ENCODE results near the gene TBC1D22A.

TBC1D22A gene

DNA sequence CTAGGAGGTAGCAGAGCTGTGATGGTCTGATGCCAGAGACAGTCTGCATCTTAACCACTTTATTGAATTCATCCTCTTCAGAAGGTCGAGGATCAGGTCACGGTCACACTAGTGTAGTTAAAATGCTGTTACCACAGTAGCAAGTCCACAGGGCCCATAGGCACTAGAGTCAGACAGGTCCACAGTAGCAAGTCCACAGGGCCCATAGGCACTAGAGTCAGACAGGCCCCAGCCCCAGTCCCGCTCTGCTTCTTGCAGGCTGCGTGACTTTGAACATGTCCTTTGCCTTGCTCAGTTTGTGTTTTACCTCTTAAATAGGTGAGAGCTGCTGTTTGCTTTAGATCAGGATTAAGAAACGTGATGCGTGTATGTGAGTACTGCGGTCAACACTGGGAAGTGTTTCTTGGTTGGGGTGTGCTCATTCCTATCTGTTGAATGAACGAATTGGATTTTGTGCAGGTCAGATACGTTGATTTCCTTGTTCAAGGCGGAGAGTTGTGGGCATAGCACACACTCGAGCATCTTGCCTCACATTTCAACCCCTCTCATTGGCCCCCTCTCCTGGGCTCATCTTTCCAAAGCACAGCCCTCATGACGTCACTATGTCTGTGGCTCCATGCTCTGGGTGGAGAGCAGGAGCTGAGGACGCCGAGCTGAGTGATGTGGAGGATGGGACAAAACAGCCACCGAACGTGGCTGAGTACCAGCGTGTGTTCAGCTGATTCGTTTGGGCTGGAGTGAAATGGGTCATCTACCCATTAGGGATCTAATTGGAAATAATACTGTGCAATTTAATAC, 191.7 kb downstream of the TBC1D22A start:
- DNase-seq (ENCODE audit: low read depth, low spot score), result no peak

DNA sequence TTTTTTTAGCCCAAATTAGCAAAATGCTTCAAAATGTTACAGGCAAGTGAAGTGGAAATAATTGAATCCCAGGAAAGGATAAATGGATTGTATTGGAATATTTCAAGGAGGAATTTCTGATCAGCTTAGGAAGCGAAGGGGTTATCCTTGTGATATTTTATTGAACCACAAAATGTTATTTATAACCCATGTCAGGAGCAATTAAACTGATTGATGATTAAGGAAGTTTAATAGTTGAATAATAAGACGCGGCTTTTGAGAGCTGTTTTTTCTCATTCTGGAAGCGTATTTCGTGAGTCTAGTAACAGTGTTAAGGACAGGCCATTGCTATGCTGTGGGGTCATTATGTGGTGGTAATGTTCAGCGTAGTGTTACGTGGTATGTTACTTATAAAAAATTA, 192.3 kb downstream of the TBC1D22A start:
- no peak for DNase-seq (ENCODE audit: low read depth, low spot score)

DNA sequence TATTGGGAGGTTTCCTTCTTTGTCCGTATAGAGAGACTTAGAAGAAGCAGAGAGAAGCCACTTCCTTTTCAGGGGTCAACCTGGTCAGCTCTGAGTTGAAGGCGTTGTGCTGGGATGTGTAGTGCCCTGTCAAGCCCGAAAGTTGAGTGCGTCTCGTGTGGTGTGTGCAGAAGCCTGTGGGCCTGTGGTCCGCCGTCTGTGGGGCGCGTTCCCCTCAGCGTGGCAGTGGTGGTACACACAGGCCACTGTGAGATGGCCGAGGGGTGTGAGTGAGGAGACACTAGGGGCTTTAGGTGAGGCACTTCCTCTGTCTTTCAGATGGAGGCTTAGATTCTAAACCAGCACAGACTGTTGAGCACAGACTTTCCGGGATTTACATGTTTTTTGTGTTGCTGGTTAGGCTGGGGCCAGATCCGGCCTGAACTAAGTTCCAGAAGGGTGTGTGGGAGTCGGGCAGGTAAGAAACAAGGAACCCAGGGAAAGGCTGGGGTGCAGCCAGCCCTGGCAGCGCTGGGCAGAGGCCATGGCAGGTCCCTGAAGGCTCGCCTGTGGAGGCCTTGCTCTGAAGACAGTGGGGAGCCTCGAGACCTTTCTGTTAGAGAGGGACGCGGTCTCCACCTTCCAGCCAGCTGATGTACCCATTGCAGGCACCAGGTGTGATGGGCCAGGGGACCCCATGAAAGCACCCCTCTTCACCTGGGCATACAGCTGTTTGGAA, 194.2 kb downstream of the TBC1D22A start:
- no peak for DNase-seq (ENCODE audit: low read depth, low spot score)

DNA sequence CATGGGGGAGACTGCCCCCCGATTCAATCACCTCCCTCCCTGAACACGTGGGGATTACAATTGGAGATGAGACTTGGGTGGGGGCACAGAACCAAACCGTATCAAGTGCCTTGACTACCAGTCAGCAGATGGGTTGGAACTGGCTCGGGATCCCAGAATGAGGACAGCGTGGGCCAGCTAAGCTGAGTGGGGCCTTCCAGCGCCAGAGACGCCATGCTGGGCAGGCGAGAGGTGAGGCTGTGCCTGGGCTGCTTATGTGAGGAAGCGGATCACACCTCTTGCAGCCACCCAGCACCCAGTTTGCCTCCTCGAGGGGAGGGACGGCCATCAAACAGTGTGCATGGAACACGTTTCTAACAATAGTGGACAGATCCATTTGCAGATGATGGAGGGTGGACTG, 195.1 kb downstream of the TBC1D22A start:
- no peak for DNase-seq (ENCODE audit: low read depth, low spot score)

DNA sequence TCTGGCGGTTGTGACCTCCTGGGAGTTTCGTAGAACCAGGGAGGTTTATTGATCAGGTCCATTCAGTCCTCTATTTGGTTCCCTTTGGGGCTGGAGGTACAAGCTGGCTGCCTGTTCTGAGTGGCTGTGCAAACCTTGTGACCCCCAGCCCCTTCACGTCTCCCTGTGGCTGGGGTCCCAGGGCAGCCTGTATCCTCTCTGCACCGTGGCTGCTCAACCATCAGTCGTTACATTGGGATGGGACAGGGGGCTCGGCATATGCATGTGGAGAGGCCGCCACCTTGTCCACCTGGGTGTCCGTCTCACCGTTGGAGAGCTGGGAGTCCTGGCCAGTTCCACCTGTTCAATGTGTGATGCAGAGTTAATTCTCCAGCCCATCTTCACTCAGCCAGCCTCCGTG, 195.7 kb downstream of the TBC1D22A start:
- no peak for DNase-seq (ENCODE audit: low read depth, low spot score)

DNA sequence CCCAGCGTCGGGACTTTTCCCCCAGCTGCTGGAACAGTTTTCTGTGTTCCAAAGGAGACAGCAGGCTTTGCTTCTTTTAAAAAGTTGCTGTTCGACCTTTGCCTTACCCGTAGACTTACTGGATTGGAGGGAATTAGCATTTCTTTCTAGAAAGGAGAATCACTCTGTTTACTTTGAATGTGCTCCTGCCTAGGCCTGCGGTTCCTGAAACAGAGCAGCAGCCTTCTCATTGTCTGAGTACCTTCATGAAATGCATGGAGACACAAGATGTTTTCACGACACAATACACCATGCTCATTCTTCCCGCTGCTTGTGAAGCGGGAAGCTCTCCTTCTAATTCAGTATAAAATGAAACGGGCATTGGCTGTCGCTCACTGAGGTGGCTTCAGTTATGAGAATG, 196.2 kb downstream of the TBC1D22A start:
- DNase-seq (ENCODE audit: low read depth, low spot score), result no peak

DNA sequence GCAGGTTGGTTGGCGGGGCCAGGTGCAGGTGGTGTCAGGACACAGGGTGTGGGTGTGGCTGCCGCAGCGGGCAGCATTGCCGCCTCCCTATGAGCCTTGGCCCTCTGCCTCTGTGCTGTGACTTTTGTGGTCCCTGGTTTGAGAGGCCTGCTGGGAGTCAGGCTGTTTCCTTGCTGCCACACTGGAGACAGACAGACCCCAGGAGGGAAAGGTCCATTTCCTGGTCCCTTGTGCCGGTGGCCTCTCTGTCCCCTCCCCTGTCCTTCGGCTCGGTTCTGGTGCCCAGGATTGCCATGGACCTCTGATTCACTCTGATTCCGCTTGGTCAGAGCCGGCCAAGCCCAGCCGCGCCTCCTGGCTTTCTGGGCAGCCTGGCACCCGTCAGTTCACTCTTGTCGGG, 196.9 kb downstream of the TBC1D22A start:
- DNase-seq (ENCODE audit: low read depth, low spot score), result no peak

DNA sequence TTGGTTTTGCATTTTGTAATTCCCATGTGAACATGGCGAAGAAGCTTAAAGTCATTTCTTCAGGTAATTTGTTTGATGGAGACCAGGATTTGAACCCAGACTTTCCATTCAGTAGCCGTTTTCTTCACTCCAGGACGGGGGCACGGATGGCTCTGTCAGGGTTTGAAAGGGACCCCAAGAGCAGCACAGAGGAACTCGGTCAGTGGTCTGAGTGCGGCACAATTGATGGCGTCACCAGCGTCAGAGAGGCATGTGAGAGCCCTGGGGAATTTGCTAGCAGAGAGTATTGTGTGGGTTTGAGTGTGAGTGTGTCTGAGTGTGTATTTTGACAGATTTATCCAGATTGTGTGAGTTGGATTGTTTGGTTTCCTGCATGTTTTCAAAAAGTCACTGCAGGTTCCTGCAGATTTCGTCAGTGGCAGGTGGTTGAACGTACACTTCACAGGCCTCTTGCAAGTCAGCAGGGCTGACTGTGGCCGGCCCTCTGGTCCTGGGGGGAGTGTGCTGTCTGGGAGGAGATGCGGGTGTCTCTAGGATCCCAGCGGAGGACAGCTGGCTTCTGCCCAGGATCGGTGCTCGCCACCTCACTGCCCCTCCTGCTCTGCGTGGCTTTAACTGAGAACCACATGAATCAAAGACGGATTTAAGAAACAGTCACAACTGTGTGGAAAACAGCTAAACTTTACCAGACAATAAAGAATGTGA, 199.3 kb downstream of the TBC1D22A start:
- DNase-seq (ENCODE audit: low read depth, low spot score), result no peak

DNA sequence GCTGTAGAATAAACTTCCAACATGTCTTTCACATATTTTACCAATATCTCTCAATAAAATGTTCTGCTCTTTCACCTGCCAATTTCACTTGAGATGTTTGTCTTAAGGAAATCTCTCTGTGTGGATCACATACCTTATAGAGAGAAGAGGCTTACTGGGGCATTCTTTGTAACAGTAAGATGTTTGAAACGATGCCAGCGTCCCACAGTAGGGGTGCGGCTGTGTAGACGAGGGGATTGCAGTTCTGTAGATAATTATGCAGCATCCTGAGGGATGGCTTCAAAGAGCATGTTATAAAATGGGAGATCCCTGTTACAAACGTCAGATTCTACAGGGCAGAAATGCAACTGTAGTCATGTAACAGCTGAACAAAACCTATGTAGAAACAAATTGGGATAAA, 200.0 kb downstream of the TBC1D22A start:
- DNase-seq (ENCODE audit: low read depth, low spot score), result no peak

DNA sequence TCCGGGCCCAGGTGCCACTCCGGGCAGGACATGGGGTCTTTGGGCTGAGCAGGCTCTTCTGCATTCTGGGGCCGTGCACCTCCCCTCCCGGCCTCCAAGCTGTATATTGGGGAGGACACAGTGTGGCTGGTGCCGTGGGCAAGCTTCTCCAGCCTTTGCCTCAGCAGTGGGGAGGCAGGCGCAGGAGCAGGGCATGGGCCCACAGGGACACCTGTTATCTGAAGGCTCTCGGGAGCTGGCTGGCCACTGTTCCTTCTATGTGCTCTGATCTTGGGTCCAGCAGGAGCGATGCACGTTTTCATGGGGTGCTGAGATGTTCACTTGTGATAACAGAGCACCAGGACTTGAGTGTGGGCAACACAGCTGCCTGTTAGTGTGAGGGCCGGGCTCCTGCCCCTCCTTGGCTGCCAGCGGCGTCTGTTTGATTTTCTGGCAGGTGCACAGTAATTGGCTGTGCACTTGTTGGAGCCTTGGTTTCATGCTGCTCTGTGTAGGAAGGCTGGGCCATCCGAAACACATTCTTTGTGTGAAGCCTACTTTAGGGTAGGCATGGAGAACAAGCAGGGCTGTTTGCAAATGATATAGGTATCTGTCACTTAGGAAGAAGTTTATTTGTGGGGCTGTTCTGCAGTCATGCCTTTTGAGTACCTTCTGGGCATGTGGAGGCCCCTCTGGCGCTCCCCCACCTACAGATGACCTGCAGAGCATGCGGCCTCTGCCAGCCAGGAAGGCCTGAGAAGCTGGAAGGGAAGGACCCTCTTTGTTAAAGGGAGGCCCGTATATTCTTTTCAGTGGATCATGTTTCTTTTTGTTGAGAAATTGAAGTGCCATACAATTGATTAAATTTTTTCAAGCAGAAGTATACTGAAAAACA, 201.5 kb downstream of the TBC1D22A start:
- no peak for DNase-seq (ENCODE audit: low read depth, low spot score)

DNA sequence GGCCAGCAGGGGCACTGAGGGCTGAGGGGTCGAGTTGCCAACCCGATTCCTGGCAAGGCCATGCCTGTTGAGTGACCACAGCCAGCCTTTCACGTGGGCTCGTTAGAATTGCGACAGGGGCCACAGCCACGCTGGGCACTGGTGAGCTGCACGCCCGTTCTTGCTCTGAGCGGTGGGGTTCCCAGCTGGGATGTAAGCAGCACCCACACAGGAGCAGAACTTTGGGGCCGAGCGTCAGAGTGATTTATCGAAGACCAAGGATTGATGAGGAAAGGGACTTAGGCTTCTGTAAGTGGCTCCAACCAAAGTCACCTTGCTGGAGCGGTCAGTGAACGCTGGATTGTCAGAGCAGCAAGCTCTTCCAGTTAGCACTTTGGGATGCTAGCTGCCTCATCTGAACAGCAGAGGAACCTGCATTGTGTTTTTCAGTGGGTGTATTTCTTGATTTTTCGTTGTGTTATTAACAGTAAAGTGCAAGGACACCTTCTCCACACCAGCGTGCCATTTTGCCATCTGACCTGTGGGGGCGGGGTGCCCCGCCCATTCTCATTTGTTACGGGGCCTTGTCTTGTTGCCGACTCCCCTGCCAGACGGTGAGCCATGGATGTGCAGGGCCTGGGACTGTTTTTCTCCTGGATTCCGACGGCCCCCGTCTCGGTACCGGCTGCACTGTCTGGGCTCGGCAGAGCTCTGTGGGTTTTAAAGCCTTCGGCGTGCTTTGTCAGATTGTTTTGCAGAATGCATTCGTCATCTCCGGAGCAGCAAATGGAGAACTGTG, 202.5 kb downstream of the TBC1D22A start:
- no peak for DNase-seq (ENCODE audit: low read depth, low spot score)

DNA sequence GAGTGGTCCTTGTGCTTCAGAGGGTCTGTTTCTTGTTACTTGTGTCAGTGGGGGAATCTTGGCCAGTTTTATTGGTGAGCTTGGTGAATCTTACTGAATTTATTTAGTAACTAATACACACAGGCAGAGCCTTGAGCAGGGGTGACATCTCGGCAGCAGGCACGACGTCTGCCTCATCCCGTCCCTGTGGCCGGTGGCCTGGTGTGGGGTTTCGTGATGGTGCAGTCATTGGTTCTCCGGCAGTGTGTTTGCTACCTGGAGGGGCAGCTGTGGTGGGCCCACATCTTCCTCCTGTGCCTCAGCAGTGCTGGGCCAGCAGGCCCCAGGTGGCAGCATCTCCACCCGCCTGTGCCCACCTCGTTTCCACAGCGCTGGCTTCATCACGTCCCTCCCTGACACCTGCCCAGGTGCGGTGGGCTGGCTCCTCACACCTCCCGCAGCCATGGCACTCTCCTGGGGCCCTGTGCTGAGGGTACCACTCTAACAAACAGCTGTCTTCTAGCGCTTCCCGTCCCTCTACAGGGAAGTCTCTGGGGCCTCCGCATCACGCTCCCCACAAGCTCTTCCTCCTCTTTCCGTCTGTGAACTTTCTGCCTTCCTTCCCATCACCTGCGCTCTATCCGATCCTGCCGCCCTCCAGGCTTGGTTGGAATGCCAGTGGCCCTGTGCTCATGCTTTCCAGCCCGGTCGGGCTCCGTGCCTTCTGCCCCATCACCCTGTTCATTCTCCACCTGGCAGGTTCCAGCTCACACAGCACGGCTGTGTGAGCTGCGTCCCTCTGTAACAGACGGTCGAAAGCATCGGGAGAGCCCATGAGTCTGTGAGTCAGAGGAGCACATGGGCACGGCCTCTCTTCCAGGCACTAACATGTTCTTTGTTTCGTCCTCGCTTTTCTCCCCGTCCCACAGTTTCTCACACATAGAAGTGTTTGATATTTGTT, 203.4 kb downstream of the TBC1D22A start:
- no peak for DNase-seq (ENCODE audit: low read depth, low spot score)

DNA sequence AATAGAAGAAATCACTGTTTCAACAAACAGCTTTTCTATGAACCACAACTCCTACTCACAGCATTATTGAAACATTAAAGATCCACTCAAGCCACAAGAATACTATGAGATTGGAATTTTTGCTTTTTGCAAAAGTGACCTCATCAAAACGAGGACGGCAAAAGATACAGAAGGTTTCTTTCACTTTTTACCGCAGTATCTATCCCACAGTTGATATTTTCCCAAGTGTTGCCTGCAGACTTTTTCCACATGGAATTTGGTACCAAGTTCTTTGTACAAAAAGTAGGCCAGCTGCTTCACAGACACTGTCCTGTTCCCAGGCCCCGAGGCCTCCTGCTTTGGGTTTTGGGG, 204.0 kb downstream of the TBC1D22A start:
- no peak for DNase-seq (ENCODE audit: low read depth, low spot score)

DNA sequence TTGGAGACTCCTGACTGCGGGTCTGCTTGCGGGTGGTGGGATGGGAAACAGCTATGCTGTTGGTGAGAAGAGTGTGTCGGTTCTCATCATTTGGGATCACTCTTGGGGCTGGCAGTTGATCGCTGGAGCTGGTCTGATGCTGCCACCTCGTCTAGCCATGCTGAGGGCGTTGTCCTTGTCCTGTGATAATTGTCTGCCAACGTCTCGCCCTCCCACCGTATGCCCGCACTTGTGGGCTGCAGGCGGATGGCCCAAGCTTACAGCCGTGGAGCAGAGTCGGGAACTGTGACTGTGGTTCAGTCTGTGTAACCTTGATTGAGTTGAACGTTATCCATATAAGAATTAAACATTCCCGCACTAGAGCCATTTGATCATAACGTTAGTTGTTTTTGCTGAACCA, 204.4 kb downstream of the TBC1D22A start:
- DNase-seq (ENCODE audit: low read depth, low spot score), result no peak

DNA sequence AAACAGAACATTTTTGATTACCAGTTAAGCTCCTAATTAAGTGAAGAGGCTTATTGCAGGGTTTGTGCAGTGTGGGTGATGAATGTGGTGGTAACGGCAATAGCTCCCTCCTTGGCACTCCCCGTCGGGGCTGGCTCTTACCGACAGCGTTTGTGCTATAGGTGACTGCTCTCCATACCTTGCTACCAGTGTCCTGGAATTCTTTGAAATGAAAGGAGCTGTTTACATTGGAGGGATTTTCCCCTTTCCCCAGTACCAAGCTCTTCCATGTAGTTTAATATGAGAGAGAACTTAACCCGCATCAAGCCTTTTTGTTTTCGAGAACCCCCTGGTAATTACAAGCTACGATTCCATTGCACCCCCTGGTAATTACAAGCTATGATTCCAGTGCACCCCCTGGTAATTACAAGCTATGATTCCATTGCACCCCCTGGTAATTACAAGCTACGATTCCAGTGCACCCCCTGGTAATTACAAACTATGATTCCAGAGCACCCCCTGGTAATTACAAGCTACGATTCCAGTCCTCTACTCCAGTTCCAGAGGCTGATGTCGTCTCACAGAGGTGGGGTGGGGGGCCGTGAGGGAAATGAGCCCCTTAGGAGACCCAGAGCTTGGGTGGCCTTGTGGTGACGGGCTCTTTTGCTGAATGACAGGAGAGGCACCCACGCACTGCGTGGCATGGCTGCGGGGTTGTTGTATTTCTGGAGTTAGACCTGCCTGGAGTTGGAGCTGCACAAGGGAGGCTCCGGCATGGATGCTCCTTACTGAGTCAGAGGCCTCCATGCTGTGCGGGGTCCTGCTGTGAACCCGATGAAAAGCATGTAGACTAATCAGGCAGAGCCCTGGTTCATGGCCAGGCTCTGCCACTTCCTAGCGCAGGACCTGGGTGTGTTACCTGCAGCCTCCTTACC, 205.3 kb downstream of the TBC1D22A start:
- DNase-seq (ENCODE audit: low read depth, low spot score), result no peak

DNA sequence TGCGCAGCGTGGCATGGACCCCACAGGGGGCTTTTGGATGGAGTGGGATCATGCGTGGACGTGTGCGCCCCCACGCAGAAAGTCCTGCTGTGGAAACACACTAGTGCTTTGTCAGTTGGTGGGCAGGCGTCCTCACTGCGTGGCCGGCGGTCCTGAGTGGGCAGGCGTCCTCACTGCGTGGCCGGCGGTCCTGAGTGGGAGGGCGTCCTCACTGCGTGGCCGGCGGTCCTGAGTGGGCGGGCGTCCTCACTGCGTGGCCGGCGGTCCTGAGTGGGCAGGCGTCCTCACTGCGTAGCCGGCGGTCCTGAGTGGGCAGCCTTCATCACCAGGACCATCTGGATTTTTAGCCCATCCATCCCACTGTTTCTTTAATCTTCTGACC, 205.9 kb downstream of the TBC1D22A start:
- DNase-seq (ENCODE audit: low read depth, low spot score), result no peak

DNA sequence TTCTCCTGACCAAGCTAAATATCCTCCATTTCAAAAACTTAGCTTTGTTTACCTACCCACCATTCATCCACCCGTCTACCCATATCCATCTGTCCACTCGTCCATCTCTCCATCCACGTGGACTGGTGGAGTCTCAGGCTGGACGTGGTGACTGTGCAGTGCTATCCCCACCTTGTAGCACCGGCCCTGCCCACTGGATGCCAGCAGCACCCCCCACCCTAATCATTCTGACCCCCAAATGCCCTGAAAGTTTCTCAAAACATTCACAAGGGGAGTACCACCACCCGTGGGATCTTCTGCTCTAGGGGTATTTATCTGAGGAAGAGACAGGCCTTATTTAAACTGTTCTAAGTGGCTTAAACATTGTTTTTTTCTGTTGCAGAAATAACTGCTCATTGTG, 206.4 kb downstream of the TBC1D22A start:
- DNase-seq (ENCODE audit: low read depth, low spot score), result no peak

DNA sequence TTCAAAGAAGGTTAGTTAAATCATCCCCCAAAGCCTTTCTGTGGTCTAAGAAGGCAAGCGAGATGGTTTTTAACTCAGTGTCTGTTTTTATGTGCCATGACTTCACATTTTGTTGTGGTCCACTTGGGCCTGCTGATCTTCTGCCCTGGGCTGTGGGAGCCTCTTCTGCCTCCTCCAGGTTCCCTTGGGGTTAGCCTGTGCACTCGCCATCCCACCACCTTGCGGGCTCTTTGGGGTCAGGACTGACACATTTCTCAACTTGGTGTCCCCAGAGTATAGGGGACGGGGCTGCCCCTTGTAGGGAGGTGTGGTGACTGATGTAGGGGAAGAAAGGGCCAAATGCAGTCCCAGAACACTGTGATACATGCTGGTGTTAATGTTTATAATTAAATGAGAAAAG, 207.0 kb downstream of the TBC1D22A start:
- no peak for DNase-seq (ENCODE audit: low read depth, low spot score)

DNA sequence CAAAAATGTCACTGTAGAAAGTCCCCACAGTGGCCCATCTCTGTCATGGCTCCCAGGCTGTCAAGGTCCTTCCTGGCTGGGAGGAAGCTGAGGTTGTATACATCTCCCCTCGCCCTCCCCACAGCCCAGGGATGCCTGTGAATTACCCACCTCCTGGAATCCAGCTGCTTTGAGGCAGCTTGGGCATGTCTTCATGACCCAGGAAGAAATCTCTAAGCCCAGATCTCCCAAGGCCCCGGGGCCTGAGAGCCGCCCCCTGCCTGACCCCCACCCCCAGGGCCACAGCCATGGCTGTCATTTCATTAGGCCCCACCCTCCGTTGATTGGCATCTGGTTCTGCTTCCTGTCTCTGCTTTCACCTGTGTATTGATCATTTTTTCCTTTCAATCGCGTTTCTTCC, 207.5 kb downstream of the TBC1D22A start:
- DNase-seq (ENCODE audit: low read depth, low spot score), result no peak
